Fibroblast of pulmonary artery (primary cell): ENCODE data around the gene PDE1A.

Experiments used
- DNase-seq: peaks from one replicate; pipeline ENCODE4 v3.0.0-alpha.2; 2010; ENCODE audit warnings: low read depth
- H3K4me3 ChIP-seq: replicated peaks from 2 replicates; pipeline ENCODE4 v1.5.1; 2011; ENCODE audit warnings: low read depth, mild to moderate bottlenecking, control low read depth, low read length, moderate library complexity
- CTCF ChIP-seq: IDR thresholded peaks from 2 replicates; pipeline ENCODE4 v1.5.1; 2011; ENCODE audit warnings: mild to moderate bottlenecking, control low read depth, low read length, inconsistent platforms; ENCODE audit errors: missing control alignments

PDE1A gene

GRCh38 chr2:182166841-182167240, 260.0 kb downstream of the PDE1A start:
- no peak overlapping the region for H3K4me3 ChIP-seq
- no peak for TF ChIP-seq CTCF
- DNase-seq = no peak

GRCh38 chr2:182166406-182166805, 260.4 kb downstream of the PDE1A start:
- no peak for TF ChIP-seq CTCF
- no peak for DNase-seq
- H3K4me3 ChIP-seq = no peak overlapping the region

GRCh38 chr2:182165202-182165601, 261.6 kb downstream of the PDE1A start:
- no peak for DNase-seq
- TF ChIP-seq CTCF = no peak
- H3K4me3 ChIP-seq = no peak overlapping the region

- TF ChIP-seq CTCF = no peak
- DNase-seq = no peak
These were observed 262.1 kb downstream of the PDE1A start for GRCh38 chr2:182164686-182165085.

GRCh38 chr2:182163878-182164277, 263.0 kb downstream of the PDE1A start:
- no peak for DNase-seq

More at GRCh38 chr2:182164686-182165085, 262.1 kb downstream of the PDE1A start:
- no peak overlapping the region for H3K4me3 ChIP-seq

GRCh38 chr2:182148344-182148743, 278.5 kb downstream of the PDE1A start:
- DNase-seq = no peak
- TF ChIP-seq CTCF = no peak

More at GRCh38 chr2:182163878-182164277, 263.0 kb downstream of the PDE1A start:
- no peak overlapping the region for H3K4me3 ChIP-seq
- no peak for TF ChIP-seq CTCF

GRCh38 chr2:182144776-182145165, 282.1 kb downstream of the PDE1A start:
- no peak overlapping the region for H3K4me3 ChIP-seq
- TF ChIP-seq CTCF = no peak
- DNase-seq = no peak

More at GRCh38 chr2:182148344-182148743, 278.5 kb downstream of the PDE1A start:
- H3K4me3 ChIP-seq = no peak overlapping the region
